Central memory CD8-positive, alpha-beta T cell (primary cell): ENCODE measurements around the gene ELP5.
"Not testable (repeated sequence)": the region's sequence is repeated elsewhere in the genome, so short reads cannot be mapped to it uniquely, and the experiment has no call there.

ENCODE experiments used
- ATAC-seq: fragments of 150-1000 bp; cut with Tn5 transposase; replicated peaks from 2 replicates; pipeline ENCODE4 v1.10.0; 2022; ENCODE audit warnings: mild to moderate bottlenecking, moderate FRiP score, moderate number of reproducible peaks; ENCODE audit not compliant: poor library complexity, severe bottlenecking; ENCODE audit errors: extremely low read depth
- DNase-seq, 2 donors: peaks; one replicate each; pipeline ENCODE4 v3.0.0; 2021; ENCODE audit warnings: low spot score in 2 of 2
- H3K27ac Mint-ChIP-seq: one replicate; pipeline ENCODE4 v1.8.0; 2022; ENCODE audit warnings: low read depth, mild to moderate bottlenecking, moderate library complexity, mixed read lengths
- H3K27me3 Mint-ChIP-seq: one replicate; pipeline ENCODE4 v1.8.0; 2022; ENCODE audit warnings: mixed read lengths
- H3K36me3 Mint-ChIP-seq: one replicate; pipeline ENCODE4 v1.8.0; 2022; ENCODE audit warnings: mild to moderate bottlenecking, moderate library complexity, mixed read lengths; ENCODE audit not compliant: insufficient read depth
- H3K4me1 Mint-ChIP-seq: one replicate; pipeline ENCODE4 v1.8.0; 2022; ENCODE audit warnings: mixed read lengths
- H3K4me3 Mint-ChIP-seq: one replicate; pipeline ENCODE4 v1.8.0; 2022; ENCODE audit warnings: mild to moderate bottlenecking, moderate library complexity, mixed read lengths
- H3K9me3 Mint-ChIP-seq: one replicate; pipeline ENCODE4 v1.8.0; 2022; ENCODE audit warnings: mixed read lengths

ELP5 gene

GRCh38 chr17:7241783-7242716 is 10.0 kb upstream of the ELP5 start, which contains the start of gene GABARAP:
TSS of gene GABARAP (minus strand) at chr17:7242449. CDS start at chr17:7242330, 119 bp downstream.
- Mint-ChIP-seq H3K4me3 (peak within 1 kb of the TSS; percentile 98), H3K27ac (peak within 1 kb of the TSS; percentile 90), H3K4me1 (peaks cover 56% of the 10 kb centered on the region), H3K27me3 (no peaks in the 10 kb centered on the region), H3K36me3 (peaks cover 52% of the 10 kb centered on the region), H3K9me3 (no peaks in the 10 kb centered on the region)
- peak; percentile 34 for ATAC-seq
- DNase-seq: peak; percentile 90 to 96

- peaks cover 54% of the 10 kb centered on the region for H3K36me3 Mint-ChIP-seq
- peak; percentile 92 to 93 for DNase-seq
These were observed 9.1 kb upstream of the ELP5 start for GRCh38 chr17:7242717-7243452.

DNA sequence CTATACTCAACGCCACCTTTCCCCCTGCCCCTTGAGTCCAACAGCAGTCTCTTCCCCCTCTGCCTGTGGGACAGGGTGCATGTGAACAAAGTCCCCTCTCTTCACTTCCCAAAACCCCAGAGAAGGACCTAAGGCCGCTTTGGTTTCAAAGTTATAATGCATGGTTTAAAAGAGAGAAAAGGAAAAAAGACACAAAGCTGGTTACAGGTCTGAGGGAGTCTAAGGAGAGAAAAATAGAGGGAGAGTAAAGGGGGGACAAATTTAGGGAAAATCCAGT is 8.6 kb upstream of the ELP5 start:
- Mint-ChIP-seq H3K9me3 (no peaks in the 10 kb centered on the region), H3K4me3 (peak overlapping the region; percentile 98), H3K36me3 (peaks cover 54% of the 10 kb centered on the region), H3K27ac (peak overlapping the region; percentile 90), H3K4me1 (peaks cover 52% of the 10 kb centered on the region), H3K27me3 (no peaks in the 10 kb centered on the region)
- no peak for ATAC-seq
- no peak for DNase-seq

More at GRCh38 chr17:7242717-7243452, 9.1 kb upstream of the ELP5 start:
- H3K9me3 Mint-ChIP-seq: no peaks in the 10 kb centered on the region
- ATAC-seq: peak; percentile 44
- H3K27ac Mint-ChIP-seq: peak overlapping the region; percentile 90
- H3K4me1 Mint-ChIP-seq: peaks cover 50% of the 10 kb centered on the region
- H3K27me3 Mint-ChIP-seq: no peaks in the 10 kb centered on the region
- peak overlapping the region; percentile 98 for H3K4me3 Mint-ChIP-seq

DNA sequence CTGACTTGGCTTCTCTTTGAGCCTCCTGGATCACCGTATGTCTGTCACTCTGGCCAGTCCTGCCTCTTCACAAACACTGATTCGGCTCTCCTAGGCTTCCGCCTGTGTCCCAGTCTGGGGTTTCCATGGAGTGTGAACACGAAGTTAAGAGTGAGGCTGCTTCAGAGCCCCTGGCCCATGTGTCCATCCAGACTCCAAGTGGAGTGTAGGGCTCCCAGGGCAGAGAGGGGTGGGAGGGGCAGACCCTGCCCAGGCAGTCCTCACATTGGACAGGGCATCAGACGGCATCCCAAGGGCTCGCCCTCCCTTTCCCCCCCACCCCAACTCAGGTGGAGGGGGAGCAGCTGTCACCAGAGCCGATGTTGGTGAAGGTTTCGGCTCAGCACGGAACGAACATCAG is 8.2 kb upstream of the ELP5 start:
- not testable (repeated sequence) for ATAC-seq, H3K27me3 Mint-ChIP-seq, H3K9me3 Mint-ChIP-seq, H3K27ac Mint-ChIP-seq, DNase-seq
- peaks cover 56% of the 10 kb centered on the region for H3K4me1 Mint-ChIP-seq
- H3K4me3 Mint-ChIP-seq: peak overlapping the region; percentile 98
- H3K36me3 Mint-ChIP-seq: peaks cover 54% of the 10 kb centered on the region

GRCh38 chr17:7246779-7247178 is 5.2 kb upstream of the ELP5 start:
- Mint-ChIP-seq H3K4me1 (peaks cover 55% of the 10 kb centered on the region), H3K27ac (no peak overlapping the region), H3K27me3 (no peaks in the 10 kb centered on the region), H3K4me3 (no peak overlapping the region), H3K9me3 (no peaks in the 10 kb centered on the region), H3K36me3 (peaks cover 44% of the 10 kb centered on the region)
- ATAC-seq (no peak), DNase-seq (no peak)

GRCh38 chr17:7248796-7249195 is 3.2 kb upstream of the ELP5 start:
- no peaks in the 10 kb centered on the region for H3K9me3 Mint-ChIP-seq
- DNase-seq: no peak
- peak overlapping the region; percentile 46 for H3K4me3 Mint-ChIP-seq
- peaks cover 52% of the 10 kb centered on the region for H3K4me1 Mint-ChIP-seq
- ATAC-seq: no peak
- peak overlapping the region; percentile 41 for H3K27ac Mint-ChIP-seq
- H3K36me3 Mint-ChIP-seq: peaks cover 46% of the 10 kb centered on the region
- H3K27me3 Mint-ChIP-seq: no peaks in the 10 kb centered on the region

GRCh38 chr17:7249214-7249613 is 2.8 kb upstream of the ELP5 start:
- DNase-seq (no peak), ATAC-seq (no peak)
- peak overlapping the region; percentile 46 for H3K4me3 Mint-ChIP-seq
- H3K27me3 Mint-ChIP-seq: no peaks in the 10 kb centered on the region
- H3K36me3 Mint-ChIP-seq: peaks cover 46% of the 10 kb centered on the region
- peaks cover 52% of the 10 kb centered on the region for H3K4me1 Mint-ChIP-seq
- peak overlapping the region; percentile 41 for H3K27ac Mint-ChIP-seq
- H3K9me3 Mint-ChIP-seq: no peaks in the 10 kb centered on the region

GRCh38 chr17:7249830-7250229 is 2.2 kb upstream of the ELP5 start:
- no peak for DNase-seq
- H3K36me3 Mint-ChIP-seq: peaks cover 46% of the 10 kb centered on the region
- H3K4me1 Mint-ChIP-seq: peaks cover 55% of the 10 kb centered on the region

GRCh38 chr17:7250695-7251627 is 1.1 kb upstream of the ELP5 start:
- ATAC-seq (peak; percentile 10), DNase-seq (no peak)
- H3K9me3 Mint-ChIP-seq: no peaks in the 10 kb centered on the region
- peak overlapping the region; percentile 93 for H3K27ac Mint-ChIP-seq
- peak overlapping the region; percentile 93 for H3K4me3 Mint-ChIP-seq
- H3K27me3 Mint-ChIP-seq: no peaks in the 10 kb centered on the region
- peaks cover 55% of the 10 kb centered on the region for H3K4me1 Mint-ChIP-seq
- peaks cover 48% of the 10 kb centered on the region for H3K36me3 Mint-ChIP-seq

More at GRCh38 chr17:7249830-7250229, 2.2 kb upstream of the ELP5 start:
- H3K9me3 Mint-ChIP-seq: no peaks in the 10 kb centered on the region
- no peaks in the 10 kb centered on the region for H3K27me3 Mint-ChIP-seq
- H3K27ac Mint-ChIP-seq: peak overlapping the region; percentile 93
- ATAC-seq: no peak
- H3K4me3 Mint-ChIP-seq: peak overlapping the region; percentile 93

DNA sequence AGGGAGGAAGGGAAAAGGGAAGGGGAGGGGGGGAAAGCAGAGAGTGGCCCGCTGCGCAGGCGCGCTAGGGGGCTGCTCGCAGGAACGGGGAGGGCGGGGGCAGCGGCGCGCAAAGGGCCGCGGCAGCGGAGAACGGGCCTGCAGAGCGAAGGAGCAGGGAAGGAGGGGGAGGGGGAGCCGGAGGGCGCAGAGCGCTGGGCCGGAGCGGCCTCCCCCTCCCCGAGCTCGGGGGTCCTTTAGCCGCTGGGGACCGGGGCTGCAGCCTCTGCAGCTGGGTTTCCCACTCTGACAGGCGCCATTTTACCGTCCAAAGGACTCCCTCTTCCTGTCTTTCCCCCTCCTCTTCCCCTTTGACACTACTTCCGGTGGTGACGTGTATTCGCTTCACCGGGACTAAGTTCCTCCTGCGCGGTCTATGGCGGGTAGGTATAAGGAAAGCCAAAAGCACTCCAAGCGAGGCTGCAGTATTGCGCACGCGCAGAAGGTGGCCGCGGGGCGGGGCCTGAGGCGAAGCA is 297 bp upstream of the ELP5 start, which contains the start of gene CTDNEP1:
Gene CTDNEP1 (minus strand): TSS at position 74 of the 515 bp plus-strand sequence. CDS start 438 bp downstream, outside the sequence.
- DNase-seq (peak; percentile 96 to 98), ATAC-seq (peak; percentile 96)
- H3K4me1 Mint-ChIP-seq: peaks cover 48% of the 10 kb centered on the region
- H3K9me3 Mint-ChIP-seq: no peaks in the 10 kb centered on the region
- no peaks in the 10 kb centered on the region for H3K27me3 Mint-ChIP-seq
- peaks cover 49% of the 10 kb centered on the region for H3K36me3 Mint-ChIP-seq
- H3K4me3 Mint-ChIP-seq: peak within 1 kb of the TSS; percentile 93
- H3K27ac Mint-ChIP-seq: peak within 1 kb of the TSS; percentile 93

DNA sequence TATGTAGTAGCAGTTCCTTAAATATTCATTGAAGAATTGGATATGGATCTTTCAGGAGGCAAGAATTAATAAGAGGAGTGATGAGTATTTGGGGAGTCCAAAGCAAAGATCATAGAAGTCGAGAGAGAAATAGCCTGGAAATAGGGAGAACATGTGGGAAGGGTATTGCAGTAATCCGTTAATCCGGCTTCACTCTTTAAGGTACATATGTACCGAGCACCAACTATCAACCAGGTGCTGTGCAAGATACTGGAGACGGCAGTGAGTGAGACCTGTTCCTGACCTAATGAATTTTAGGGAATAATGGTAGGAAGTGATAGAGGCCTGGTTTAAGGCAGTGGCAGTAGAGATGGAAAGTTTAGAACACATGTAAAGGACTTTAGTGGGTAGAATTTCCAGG is 1.1 kb downstream of the ELP5 start:
- Mint-ChIP-seq H3K4me1 (peaks cover 46% of the 10 kb centered on the region), H3K9me3 (no peaks in the 10 kb centered on the region), H3K4me3 (peak overlapping the region; percentile 93), H3K36me3 (peaks cover 52% of the 10 kb centered on the region), H3K27ac (peak overlapping the region; percentile 93), H3K27me3 (no peaks in the 10 kb centered on the region)
- DNase-seq: no peak
- no peak for ATAC-seq

DNA sequence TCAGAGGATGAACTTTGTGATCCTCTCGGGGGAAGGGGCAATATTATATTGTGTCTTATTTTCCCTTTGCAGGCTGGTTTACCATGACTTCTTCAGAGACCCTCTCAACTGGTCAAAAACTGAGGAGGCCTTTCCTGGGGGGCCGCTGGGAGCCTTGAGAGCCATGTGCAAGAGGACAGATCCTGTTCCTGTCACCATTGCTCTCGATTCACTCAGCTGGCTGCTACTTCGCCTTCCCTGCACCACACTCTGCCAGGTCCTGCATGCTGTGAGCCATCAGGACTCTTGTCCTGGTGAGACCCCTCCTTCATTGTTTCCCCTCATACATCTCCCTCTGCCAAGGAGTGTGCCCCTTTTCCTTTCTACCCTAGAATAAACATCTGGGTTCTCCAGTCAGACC is 2.5 kb downstream of the ELP5 start:
- Mint-ChIP-seq H3K9me3 (no peaks in the 10 kb centered on the region), H3K4me1 (peaks cover 33% of the 10 kb centered on the region), H3K27me3 (no peaks in the 10 kb centered on the region), H3K36me3 (peaks cover 51% of the 10 kb centered on the region), H3K4me3 (no peak overlapping the region), H3K27ac (no peak overlapping the region)
- ATAC-seq (no peak), DNase-seq (no peak)
